Posterior vena cava (tissue), 2 donors: ENCODE data around the gene FOXRED2. TPM values are rescaled to one million over a fixed set of nuclear protein-coding genes. Genes with fewer than 3 reads are reported as not detected.
"Not testable (repeated sequence)": the region's sequence is repeated elsewhere in the genome, so short reads cannot be mapped to it uniquely, and the experiment has no call there.

ENCODE experiments used
- DNase-seq: peaks from one replicate; pipeline ENCODE4 v3.0.0-alpha.2; 2020; ENCODE audit warnings: low spot score
- intact Hi-C, 2 donors: fragments of 100-400 bp; cut with DNase I; formaldehyde crosslinking; loops; one replicate each; pipeline versions ENCODE4 v1.14.1 to v1.14.2; 2022 to 2023
- total RNA-seq, 2 donors: library from RNA; stranded (reverse); fragmentation: NEBNext Ultra II Directional; extraction: Animal tissue kit (Norgen Biotek cat#: 25700); gene quantifications; one replicate each; pipeline ENCODE4 v1.2.1, GENCODE V29; 2021
- donor health status: DM: yes; HTN: yes; CAD: no.
- donor health status: DM: yes; HTN: yes; CAD: no.

Gene FOXRED2
- total RNA-seq, 2 donors from 2014 or later, result 7.9 to 17.2 TPM

DNA sequence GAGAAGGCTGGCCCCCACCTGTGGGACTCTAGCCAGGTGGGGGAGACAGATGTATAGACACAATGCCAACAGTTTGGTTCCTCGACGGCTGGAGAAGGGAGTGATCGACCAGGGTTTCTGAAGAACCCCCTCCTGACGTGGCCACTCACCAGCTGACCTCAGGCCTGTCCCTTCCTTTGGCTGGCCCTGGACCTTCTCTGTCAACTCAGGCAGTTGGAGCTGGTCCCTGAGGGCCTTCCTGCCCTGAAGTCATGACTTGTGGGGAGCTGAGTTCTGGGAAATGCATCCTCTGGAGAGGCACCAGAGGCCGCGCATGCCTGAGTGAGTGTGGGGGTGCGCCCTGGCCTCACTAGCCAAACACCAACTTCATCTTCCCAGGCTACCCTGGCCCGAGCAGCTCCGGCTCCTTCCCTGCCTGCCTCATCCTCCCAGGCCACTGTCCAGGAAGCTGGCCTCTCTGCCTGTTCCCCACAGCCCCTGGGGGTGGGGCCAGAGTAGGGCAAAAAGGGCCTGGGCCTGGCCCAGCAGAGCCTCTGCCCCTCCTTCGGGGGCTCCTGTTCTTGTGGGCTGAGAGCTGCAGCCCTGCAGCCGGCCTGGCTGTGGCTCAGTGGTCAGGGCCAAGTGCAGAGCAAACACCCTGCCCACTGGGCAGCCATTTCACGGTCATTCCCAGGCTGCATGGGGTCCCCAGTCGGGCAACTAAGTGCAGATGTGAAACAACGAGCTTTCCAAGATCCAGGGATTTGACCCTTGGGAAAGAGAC lies 49.0 kb downstream of the FOXRED2 start:
- intact Hi-C loops, result no loop called here
- peak; percentile 93 for DNase-seq

DNA sequence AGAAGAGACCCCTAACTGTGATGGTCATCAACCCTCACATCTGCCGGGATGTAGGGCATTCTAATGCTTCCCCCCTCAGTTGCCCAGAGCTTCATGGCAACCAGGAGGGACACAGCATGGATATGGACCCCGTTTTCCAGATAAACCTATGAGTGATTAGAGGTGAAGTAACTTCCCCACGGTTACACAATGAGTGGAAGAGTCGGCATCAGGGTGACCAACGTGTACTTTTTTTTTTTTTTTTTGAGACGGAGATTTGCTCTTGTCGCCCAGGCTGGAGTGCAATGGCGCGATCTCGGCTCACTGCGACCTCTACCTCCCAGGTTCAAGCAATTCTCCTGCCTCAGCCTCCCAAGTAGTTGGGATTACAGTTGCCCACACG lies 50.4 kb downstream of the FOXRED2 start:
- DNase-seq, result no peak
- intact Hi-C loops, result no loop called here

DNA sequence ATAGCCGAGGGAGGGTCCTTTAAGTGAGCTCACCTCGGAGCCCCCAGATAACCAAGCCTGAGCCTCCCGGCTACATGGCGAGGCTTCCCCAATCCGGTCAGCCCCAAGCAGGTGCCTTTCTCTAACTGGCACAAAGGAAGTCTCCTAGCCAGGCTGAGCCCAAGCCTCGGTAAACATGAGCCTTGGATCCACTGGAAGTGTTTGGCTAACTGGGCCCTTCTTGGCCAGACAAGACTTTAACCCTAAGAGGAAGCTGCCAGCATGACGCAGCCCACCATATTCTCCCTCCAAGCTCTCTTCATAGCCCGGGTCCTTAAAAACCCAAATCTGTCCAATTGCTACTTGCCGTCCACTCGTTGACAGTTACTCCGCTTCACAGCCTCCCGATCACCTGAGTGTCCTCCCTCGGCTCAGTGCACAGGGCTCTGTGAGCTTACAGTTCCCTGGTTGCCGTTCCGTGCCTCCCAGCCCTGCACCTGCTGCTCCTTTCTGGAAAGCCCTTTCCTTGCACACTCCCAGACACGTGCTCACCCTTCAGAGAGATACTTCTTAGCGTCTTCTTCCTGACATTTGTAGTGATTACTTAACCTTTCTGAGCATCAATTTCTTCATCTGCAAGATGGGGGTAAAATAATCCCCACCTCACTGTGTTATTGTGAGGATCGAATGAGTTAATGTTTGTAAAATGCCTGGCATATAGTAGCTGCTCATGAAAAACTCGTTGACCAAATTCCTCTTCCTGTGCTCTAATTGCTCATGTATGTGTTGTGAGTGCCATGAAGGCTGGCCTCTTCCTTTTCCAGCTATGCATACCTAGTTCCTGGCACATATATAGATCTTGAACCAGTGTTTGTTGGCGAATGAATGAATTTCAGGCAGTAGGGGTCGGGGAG lies 51.0 kb downstream of the FOXRED2 start:
- no peak for DNase-seq
- intact Hi-C loops, result no loop called here

DNA sequence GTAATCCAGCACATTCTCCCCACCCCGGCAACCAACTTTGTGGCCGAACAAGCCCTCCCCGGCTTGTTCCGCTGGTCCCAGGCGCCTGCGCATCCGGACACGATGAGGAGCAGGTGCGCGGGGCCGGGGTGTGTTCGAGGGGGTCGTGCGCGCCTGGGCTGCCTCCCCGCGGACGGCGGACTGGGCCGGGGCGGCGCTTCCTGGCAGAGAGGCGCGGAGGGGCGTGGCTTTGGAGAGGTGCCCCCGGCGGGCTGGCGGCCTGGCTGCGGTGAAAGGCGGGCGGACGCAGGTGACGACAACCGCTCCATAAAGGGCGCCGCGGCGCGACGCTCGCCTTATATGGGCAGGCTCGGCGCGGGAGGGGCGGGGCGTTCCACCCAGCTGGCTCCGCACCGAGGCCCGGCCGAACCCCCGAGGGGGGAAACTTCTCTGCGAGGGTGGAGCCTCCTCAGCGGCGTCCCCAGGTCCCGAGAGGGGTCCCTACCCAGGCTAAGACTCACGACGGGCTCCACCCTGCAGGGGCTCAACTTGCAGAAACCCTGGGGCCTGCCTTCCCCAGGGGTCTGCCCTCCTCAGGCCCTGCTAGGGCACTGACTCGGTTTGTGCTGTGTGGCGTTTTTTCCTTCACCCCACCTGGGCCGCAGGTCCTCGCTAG lies 51.8 kb downstream of the FOXRED2 start:
- intact Hi-C loops, result loop anchor here in 1 of 2 donors (1.0 kb wide), 1 partner anchor 47 kb away; no protein-coding TSS in a partner anchor
- DNase-seq, result peak; percentile 98

DNA sequence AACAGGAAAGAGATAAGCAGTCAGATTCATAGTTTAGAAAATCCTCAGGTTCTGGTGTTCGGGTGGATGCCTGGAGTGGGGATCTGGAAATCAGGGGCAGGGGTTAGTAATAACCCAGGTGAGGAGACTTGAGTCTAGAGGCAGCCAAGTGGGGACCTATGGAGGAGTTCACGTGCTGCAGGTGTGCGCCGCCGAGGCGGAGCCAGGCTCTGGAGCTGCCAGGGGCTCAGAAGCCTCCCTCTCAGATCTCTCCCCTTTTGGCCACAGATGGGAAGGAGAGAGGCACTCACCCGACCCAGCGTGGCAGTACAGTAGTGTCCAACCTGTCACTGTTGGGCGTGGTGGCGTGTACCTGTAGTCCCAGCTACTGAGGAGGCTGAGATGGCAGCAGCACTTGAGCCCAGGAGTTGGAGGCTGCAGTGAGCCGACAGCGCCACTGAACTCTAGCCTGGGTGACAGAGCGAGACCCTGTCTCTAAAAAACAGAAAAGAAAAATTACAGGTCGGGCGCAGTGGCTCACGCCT lies 52.9 kb downstream of the FOXRED2 start:
- intact Hi-C loops, result loop anchor here in 1 of 2 donors (1.0 kb wide), 1 partner anchor 46 kb away; no protein-coding TSS in a partner anchor
- no peak for DNase-seq

DNA sequence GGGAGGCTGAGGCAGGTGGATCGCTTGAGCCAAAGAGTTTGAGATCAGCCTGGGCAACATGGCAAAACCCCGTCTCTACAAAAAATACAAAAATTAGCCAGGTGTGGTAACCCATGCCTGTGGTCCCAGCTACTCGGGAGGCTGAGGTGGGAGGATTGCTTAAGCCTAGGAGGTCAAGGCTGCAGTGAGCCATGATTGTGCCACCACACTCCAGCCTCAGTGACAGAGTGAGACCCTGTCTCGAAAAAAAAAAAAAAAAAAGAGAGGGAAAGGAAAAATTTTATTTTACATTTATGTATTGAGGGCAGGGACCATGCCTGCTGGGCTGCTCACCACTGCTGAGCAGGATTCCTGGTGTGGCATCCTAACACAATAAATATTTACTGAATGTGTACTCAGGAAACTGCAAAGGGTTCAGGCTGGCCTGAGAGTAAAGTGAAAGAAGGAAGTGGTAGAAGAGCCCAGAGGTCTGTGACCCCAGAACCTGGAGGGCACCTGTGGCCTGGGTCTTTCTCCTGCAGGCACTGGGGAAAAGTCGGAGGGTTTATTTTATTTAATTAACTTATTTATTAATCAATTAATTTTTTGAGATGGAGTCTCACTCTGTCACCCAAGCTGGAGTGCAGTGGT lies 53.7 kb downstream of the FOXRED2 start:
- DNase-seq, intact Hi-C loops: not testable (repeated sequence)

DNA sequence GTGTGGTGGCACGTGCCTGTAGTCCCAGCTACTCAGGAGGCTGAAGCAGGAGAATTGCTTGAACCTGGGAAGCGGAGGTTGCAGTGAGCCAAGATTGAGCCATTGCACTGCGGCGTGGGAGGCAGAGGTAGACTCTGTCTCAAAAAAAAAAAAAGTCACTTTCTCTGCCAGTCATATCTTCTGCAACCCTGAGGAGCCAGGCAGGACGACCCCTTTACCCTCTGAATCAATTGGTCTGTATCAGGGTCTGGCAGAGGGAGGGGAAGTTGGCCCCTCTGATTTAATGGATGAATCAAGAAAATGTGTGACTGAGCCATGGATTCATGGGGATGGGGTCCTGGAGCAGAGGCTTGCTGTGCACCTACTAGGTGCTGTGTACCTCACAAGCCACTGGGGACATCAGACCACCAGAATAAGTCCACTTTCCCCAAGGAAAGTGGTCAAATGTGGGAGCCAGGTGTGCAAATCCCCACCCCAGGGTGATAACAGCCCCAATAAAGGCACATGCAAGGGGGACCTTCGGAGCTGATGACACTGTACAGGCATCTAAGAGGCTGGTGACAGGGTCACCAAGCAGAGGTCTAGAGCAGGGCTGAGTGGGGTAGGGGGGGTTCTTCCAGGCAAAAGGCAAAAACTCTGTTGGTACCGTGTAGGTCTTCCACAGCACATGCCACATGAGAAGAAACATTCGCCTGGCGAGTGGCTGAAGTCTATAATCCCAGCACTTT lies 54.4 kb downstream of the FOXRED2 start:
- intact Hi-C loops, result no loop called here
- no peak for DNase-seq

DNA sequence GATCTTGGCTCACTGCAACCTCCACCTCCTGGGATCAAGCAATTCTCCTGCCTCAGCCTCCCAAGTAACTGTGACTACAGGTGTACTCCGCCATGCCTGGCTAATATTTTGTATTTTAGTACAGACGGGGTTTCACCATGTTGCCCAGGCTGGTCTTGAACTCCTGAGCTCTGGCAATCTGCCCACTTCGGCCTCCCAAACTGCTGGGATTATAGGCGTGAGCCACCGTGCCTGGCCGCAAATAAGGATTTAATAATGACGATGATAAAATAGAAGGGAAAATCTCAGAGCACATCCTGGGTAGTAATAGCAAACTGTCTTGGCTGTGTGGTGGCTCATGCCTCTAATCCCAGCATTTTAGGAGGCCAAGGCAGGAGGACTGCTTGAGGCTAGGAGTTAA lies 55.9 kb downstream of the FOXRED2 start:
- intact Hi-C loops, DNase-seq: not testable (repeated sequence)

DNA sequence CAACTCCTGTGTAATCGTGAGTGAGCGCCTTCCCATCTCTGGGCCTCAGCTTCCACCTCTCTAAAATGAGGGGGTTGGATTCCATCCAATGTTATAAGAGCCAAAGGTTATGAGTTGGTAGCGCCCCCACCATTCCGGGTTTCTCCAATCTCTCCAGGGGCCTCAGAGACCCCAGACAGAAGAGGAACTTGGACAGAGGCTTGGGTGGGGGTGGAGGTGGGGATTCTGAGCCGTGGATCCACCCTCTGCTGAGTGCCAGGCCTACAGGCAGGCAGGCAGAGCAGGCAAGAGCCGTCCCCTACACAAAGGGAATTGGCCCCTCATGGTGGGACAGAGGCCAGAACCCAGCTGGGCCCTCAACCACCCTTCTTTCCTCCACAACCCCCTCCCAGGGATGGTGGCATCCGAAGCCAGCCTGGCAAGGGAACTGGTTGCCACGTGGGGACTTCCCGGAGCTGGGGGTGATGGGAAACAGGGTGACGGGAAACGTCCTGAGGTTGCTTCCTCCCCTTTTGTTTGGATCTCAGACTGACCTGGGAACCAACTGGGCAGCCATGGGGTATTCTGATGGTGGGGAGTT lies 57.2 kb downstream of the FOXRED2 start:
- intact Hi-C loops, result no loop called here
- no peak for DNase-seq

DNA sequence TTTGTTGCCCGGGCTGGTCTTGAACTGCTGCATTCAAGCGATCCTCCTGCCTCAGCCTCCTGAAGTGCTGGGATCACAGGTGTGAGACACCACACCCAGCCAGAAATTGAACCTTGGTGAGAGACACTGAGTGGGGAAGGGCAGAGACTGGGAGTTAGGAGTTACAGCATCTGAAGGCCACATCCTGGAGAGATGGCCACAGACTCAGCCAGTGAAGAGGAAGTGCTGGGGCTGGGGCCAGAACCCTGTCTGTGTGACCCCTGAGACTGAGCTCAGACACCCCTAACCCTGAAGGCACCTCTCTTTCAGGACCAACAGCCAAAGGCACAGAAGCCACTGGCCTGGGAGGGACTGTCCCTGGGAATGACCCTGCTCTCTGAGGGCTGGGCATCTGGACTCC lies 59.2 kb downstream of the FOXRED2 start:
- no peak for DNase-seq
- intact Hi-C loops, result no loop called here

DNA sequence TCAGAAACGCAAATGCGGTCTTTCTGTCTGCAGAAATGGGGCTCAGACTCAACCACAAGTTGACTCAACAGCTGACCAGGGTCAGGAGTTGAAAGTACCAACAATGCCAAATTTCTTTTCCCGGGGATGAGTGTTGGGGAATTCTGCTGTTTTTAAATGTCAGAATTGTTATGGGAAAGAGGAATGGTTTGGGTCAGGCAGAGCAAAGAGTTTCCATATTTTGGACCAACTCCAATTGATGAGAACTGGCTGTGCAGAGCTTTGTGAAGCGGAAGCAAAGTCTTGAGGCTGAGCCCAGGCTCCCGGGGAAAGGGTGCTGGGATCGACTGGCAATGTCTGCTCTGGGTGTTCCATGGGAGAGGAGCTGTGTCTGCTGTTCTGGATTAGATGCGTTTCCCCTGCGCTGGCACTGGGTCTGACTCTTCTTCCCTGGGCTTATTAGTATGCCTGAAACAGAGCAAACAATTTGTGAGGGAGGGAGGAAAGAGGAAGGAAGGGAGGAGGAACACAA lies 61.6 kb downstream of the FOXRED2 start:
- DNase-seq, result peak; percentile 92
- intact Hi-C loops, result no loop called here

DNA sequence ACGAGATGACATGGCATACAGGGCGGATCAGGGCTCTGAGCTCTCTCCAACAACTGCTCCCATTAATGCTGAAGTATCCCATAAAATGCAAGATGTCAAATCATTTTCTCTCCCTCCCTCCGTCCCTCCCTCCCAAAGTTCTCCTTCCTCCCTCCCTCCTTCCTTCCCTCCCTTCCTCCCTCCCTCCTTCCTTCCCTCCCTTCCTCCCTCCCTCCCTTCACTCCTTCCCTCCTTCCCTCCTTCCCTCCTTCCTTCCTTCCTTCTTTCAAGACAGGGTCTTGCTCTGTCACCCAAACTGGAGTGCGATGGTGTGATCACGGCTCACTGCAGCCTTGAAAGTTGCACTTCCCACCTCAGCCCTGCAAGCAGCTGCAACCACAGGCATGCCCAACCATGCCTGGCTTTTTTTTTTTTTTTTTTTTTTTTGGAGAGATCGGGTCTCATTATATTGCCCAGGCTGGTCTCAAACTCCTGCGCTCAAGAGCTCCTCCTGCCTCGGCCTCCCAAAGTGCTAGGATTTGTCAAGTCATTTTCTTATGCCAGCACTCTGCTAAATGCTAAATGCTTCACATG lies 63.6 kb downstream of the FOXRED2 start:
- intact Hi-C loops, result no loop called here
- DNase-seq, result no peak

DNA sequence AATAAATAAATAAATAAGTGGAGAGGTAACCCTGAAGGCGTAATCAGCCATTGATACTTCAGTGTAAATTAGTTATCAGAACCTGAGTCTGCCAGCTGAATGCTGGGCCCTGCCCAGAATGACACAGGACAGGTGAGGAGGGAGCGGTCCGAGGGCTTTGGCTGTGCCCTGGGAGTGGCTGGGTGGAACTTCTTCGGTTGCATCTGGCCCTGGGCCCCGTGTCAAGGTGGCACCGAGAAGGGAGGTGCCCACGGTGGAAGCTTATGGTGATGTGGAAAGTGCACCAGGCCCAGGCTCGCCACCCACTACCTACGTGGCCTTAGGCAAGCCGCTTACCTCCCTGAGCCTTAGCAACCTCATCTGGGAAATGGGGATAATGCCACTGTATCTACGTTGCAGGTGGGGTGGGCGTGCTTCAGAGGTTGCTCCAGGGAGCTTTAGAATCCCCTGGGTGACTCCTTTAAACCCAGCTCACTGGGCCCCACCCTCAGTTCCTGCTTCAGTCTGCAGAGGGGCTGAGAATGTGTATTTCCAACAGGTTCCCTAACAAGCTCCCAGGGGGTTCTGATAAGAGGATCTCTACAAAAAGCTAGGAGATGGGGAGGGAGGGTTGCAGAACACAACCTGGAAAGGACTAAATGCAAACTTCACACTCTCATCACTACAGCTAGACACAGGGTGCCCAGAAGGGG lies 64.2 kb downstream of the FOXRED2 start:
- intact Hi-C loops, result no loop called here
- DNase-seq, result no peak

DNA sequence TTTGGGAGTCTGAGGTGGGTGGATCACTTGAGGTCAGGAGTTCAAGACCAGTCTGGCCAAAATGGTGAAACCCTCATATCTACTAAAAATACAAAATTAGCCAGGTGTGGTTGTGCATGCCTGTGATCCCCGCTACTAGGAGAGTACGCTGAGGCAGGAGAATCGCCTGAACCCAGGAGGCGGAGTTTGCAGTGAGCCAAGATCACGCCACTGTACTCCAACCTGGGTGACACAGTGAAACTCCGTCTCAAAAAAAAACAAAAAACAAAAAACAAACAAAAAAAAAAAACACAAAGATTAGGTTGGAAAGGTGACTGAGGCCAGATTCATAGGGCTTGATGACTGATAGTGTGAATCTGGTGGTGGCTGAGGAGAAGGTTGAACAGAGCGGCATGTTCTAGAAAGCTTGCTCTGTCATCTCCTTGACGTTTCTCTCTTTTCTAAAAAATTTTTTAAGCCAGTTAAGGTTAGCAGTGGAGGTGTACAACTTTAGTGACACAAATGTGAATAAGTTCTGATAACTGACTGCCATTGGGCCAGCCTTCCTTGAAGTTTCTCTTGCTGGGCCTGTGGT lies 66.3 kb downstream of the FOXRED2 start:
- intact Hi-C loops, result no loop called here
- DNase-seq, result no peak

DNA sequence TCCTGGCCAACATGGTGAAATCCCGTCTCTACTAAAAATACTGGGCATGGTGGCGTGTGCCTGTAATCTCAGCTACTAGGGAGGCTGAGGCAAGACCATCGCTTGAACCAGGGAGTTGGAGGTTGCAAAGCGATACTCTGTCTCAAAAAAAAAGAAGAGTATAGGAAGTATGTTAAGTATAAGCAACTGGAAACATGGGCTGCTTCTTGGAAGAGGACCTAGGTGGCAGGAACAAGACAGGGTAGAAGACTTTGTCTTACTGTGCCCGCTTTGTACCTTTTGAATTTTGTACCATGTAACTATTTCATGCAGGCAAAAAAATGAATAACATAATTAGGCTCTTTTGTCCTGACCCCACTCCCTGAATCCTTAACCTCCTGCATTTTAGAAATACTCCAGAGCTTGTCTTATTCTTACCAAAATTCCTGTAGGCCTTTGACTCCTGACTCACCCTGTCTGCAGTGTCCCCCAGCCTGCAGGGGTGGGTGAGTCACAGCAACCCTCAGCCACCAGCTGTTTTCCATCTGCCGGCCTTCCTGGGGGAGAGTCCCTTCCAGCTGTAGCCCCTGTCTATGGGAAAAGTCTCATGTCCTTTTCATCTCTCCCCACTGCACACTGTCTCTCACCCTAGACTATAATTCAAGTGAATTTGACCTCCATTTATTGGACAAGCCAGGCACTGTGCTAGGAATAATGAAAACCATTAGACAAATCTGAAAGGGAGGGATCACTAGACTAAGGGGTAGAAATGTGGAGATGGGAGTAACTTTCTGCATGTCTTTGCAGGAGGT lies 67.2 kb downstream of the FOXRED2 start:
- DNase-seq, result peak; percentile 89
- intact Hi-C loops, result no loop called here
